ENCODE measurements around the gene ZBTB7C. TPM values are rescaled to one million over a fixed set of nuclear protein-coding genes. Genes with fewer than 3 reads are reported as not detected.

The ZBTB7C gene
- total RNA-seq, 1 donor from 2014 or later = 0.17 TPM

DNA sequence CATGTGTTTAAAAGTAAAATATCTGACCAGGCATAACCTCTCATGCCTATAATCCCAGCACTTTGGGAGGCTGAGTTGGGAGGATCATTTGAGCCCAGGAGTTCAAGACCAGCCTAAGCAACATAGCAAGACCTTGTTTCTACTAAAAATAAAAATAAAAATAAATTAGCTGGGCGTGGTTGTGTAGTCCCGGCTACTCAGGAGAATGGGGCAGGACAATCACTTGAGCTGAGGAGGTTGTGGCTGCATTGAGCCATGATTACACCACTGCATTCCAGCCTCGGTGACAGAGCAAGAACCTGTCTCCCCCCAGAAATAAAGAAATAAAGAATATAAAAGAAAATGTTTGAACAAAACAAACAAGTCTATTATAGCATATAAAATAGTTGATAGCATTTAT is 158.3 kb downstream of the ZBTB7C start:
- H3K4me3 ChIP-seq (ENCODE audit: low read depth, low read length) = no peak overlapping the region
- TF ChIP-seq, protein P1, sequence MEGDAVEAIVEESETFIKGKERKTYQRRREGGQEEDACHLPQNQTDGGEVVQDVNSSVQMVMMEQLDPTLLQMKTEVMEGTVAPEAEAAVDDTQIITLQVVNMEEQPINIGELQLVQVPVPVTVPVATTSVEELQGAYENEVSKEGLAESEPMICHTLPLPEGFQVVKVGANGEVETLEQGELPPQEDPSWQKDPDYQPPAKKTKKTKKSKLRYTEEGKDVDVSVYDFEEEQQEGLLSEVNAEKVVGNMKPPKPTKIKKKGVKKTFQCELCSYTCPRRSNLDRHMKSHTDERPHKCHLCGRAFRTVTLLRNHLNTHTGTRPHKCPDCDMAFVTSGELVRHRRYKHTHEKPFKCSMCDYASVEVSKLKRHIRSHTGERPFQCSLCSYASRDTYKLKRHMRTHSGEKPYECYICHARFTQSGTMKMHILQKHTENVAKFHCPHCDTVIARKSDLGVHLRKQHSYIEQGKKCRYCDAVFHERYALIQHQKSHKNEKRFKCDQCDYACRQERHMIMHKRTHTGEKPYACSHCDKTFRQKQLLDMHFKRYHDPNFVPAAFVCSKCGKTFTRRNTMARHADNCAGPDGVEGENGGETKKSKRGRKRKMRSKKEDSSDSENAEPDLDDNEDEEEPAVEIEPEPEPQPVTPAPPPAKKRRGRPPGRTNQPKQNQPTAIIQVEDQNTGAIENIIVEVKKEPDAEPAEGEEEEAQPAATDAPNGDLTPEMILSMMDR (conservative IDR thresholded peaks at IDR 0.05; ENCODE audit: low read depth, low read length) = no peak
- DNase-seq (ENCODE audit: low read depth) = no peak

DNA sequence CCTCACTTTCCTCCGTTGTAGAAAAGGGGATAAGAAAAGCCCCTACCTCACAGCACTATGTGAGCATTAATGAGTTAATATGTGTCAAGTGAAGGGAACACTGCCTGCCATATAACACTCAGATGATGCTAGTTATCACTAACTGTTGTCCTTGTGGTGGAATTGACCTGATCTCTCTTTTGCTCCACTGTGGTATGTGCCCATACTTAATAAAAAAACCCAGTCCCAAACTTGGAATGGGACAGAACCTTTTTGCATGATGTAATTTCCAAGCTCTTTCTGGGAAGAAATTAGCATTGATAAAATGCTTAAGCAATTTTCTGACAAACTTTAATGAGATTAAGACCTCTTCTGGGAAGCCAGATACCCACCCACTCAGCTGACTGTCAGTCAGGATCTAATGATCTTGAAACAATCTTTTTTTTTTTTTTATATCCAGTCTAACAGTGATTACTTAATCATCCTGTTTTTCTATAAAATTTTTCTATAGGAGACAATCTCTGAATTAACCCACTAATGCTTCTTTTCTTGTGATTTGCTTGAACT is 158.7 kb downstream of the ZBTB7C start:
- TF ChIP-seq, protein P1 (conservative IDR thresholded peaks at IDR 0.05; ENCODE audit: low read depth, low read length) = no peak
- H3K4me3 ChIP-seq (ENCODE audit: low read depth, low read length) = no peak overlapping the region
- DNase-seq (ENCODE audit: low read depth) = no peak

DNA sequence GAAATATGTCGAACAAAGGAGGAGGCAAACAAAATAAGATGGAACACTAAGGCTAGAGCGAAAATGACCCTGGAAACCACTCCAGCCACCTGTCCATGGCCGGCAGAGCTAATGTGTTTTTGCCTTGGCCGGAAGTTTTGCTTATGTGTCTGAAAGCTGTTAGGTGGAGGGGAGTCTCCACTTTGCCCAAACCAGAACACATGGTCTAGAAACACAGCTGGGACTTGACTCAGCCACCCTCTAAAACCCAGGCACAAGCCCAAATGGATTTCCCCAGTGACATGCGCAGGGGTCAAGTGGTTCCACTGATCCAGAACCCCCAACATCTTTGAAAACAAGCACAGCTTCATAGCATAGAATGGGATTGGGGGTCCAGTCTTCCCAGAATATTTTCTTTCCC is 159.3 kb downstream of the ZBTB7C start:
- no peak for DNase-seq (ENCODE audit: low read depth)
- TF ChIP-seq, protein P1 (conservative IDR thresholded peaks at IDR 0.05; ENCODE audit: low read depth, low read length) = no peak
- H3K4me3 ChIP-seq (ENCODE audit: low read depth, low read length) = no peak overlapping the region

DNA sequence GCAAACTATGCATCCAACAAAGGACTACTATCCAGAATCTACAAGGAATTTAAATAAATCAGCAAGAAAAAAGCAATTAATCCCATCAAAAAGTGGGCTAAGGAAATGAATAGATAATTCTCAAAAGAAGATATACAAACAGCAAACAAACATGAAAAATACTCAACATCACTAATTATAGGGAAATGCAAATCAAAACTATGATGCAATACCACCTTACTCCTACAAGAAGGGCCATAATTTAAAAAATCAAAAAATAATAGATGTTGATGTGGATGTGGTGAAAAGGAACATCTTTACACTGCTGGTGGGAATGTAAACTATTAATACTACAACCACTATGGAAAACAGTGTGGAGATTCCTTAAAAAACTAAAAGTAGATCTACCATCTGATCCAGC is 164.7 kb downstream of the ZBTB7C start:
- DNase-seq (ENCODE audit: low read depth) = no peak
- TF ChIP-seq, protein P1 (conservative IDR thresholded peaks at IDR 0.05; ENCODE audit: low read depth, low read length) = no peak
- no peak overlapping the region for H3K4me3 ChIP-seq (ENCODE audit: low read depth, low read length)

DNA sequence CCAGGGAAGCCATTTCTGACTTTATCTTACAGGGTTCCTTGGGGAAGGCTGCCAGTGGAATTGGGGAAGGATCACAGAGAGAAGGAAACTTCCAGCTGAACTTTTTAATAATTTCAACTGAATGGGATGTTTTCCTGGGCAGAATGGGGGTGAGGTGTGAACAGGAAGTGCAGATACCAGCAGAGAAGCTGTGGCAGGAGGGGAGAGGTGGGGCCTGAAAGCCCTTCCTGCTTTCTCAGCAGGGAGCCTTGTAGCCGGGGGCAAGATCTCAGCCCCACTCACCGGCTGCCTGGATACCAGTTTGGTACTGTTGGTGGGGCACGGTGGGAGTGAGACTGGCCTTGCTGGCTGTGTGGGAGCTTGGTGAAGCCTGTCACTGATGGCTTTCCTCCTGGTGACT is 170.5 kb downstream of the ZBTB7C start:
- TF ChIP-seq, protein P1 (conservative IDR thresholded peaks at IDR 0.05; ENCODE audit: low read depth, low read length) = no peak
- DNase-seq (ENCODE audit: low read depth) = no peak
- H3K4me3 ChIP-seq (ENCODE audit: low read depth, low read length) = no peak overlapping the region

DNA sequence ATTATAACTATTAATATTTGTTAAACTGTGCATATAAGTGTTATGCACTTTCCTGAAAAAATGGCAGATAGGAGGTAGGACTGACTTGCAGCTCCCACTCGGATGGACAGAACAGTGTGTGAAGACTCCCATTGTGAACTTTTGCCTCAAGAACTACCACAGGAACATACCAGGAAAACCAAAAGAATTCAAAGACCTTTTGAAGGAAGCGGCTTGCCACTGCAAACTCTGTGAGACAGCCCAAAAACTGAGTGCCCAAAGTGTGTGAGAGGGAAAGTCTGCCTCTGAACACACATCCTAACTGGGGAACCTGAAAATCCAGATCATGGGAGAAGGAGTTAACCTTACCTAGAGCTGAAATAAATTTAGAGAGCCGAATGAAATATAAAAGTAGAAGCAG is 171.0 kb downstream of the ZBTB7C start:
- H3K4me3 ChIP-seq (ENCODE audit: low read depth, low read length) = no peak overlapping the region
- DNase-seq (ENCODE audit: low read depth) = no peak
- TF ChIP-seq, protein P1 (conservative IDR thresholded peaks at IDR 0.05; ENCODE audit: low read depth, low read length) = no peak

DNA sequence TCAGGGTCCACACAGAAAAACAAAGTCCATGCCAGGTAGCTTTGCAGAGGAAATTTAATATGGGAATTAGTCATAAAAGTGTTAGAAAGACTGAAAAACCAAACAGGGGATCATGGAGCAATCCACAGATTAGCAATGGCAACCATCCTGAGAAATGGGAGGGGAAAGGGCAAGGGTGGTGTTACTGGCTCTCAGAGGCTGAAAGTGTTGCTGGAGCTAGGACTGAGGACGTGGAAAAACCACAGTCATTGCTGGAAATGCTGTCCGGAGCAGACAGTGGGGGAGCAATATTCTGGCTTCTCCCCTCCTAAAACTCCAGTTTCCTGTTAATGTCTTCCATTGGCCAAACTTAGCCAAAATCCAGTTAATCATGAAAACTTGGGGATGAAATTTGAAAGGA is 172.4 kb downstream of the ZBTB7C start:
- H3K4me3 ChIP-seq (ENCODE audit: low read depth, low read length) = no peak overlapping the region
- DNase-seq (ENCODE audit: low read depth) = no peak
- TF ChIP-seq, protein P1 (conservative IDR thresholded peaks at IDR 0.05; ENCODE audit: low read depth, low read length) = no peak

Measured in epithelial cell of proximal tubule (primary cell).